Measurements from ENCODE around the gene LRRC28. TPM values are rescaled to one million over a fixed set of nuclear protein-coding genes. Genes with fewer than 3 reads are reported as not detected.

The LRRC28 gene
- 28.0 and 34.2 TPM in 2 replicates for total RNA-seq

DNA sequence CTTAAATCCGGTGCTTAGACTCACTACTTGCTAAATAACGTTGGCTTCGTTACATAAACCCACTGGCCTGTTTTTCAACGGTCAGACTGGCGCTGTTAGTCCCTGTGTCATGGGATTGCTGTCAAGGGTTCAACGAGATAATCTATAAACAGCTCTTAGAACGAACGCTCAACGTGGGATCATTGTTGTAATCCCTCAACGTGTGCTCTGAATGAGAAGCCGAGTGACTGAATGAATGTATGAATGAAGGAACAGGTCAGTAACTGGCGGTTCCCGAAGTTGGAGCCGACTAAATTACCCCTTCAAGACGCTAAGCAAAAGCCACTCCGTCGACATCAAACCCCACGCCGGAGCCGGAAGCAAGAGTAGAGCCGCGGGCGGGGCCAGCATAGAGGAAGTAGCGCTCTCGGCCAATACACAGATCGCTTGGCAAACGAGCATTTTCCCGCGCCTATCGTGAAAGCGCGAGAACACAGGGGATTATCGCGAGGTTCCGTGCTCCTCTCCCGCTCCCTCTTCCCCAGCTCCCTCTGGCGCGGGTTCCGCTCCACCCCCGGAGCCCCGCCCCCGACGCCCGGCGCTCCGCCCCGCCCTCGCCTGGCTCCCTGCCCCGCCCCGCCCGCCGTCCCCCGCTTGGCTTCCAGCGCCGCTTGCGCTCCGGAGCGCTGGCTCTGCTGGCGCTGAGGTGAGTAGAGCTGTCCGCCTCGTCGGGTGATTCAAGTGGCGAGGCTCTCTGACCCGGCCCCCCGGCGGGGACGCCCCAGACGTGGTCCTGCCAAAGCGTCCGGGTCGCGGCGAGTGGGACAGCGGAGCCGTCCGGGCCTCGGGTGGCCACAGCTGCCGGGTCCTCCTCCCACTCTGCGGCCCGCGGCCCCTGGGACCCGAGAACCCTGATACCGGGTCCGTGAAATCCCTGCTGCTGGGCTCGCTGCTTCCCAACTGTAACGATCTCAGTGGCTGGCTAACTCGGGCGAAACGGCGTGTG is at the start of gene LRRC28:
Gene LRRC28 (plus strand): TSS at position 625 of the 985 bp plus-strand sequence. CDS start 4,477 bp downstream, outside the sequence.
- TF ChIP-seq, protein P1, sequence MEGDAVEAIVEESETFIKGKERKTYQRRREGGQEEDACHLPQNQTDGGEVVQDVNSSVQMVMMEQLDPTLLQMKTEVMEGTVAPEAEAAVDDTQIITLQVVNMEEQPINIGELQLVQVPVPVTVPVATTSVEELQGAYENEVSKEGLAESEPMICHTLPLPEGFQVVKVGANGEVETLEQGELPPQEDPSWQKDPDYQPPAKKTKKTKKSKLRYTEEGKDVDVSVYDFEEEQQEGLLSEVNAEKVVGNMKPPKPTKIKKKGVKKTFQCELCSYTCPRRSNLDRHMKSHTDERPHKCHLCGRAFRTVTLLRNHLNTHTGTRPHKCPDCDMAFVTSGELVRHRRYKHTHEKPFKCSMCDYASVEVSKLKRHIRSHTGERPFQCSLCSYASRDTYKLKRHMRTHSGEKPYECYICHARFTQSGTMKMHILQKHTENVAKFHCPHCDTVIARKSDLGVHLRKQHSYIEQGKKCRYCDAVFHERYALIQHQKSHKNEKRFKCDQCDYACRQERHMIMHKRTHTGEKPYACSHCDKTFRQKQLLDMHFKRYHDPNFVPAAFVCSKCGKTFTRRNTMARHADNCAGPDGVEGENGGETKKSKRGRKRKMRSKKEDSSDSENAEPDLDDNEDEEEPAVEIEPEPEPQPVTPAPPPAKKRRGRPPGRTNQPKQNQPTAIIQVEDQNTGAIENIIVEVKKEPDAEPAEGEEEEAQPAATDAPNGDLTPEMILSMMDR (IDR thresholded peaks at IDR 0.05; ENCODE audit: insufficient read depth, low read length, poor library complexity, severe bottlenecking): no peak
- Histone ChIP-seq H3K27me3 (ENCODE audit: control insufficient read depth, insufficient read depth, low read length) (no peaks in the 10 kb centered on the region), H3K4me3 (ENCODE audit: low read depth, low read length) (peak within 1 kb of the TSS; percentile 90), H3K36me3 (ENCODE audit: control insufficient read depth, insufficient read depth, low read length) (no peaks in the 10 kb centered on the region)
- peak; percentile 88 for DNase-seq (ENCODE audit: low read depth)

- H3K36me3 ChIP-seq (ENCODE audit: control insufficient read depth, insufficient read depth, low read length): no peaks in the 10 kb centered on the region
- TF ChIP-seq, protein P1 (IDR thresholded peaks at IDR 0.05; ENCODE audit: insufficient read depth, low read length, poor library complexity, severe bottlenecking): no peak
- no peak for DNase-seq (ENCODE audit: low read depth)
- no peak overlapping the region for H3K4me3 ChIP-seq (ENCODE audit: low read depth, low read length)
- H3K27me3 ChIP-seq (ENCODE audit: control insufficient read depth, insufficient read depth, low read length): no peaks in the 10 kb centered on the region
Observed at GRCh38 chr15:99202176-99202552, 49.1 kb upstream of the LRRC28 start.

DNA sequence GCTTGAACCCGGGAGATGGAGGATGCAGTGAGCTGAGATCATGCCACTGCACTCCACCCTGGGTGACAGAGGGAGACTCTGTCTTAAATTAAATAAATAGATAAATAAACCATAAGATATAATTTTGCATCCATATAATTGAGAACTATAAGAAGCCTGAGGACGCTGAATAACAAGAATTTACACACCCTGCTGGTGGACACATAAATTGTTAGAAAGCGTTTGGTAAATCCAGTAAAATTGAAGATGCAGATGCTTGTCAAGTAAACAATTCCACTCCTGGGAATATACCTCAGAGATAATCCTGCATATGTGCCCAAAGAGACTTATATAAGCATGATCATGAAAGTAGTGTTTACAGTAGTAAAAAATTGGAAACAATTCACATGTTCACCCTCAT is 43.6 kb upstream of the LRRC28 start:
- H3K36me3 ChIP-seq (ENCODE audit: control insufficient read depth, insufficient read depth, low read length): no peaks in the 10 kb centered on the region
- TF ChIP-seq, protein P1 (IDR thresholded peaks at IDR 0.05; ENCODE audit: insufficient read depth, low read length, poor library complexity, severe bottlenecking): no peak
- no peak for DNase-seq (ENCODE audit: low read depth)
- H3K4me3 ChIP-seq (ENCODE audit: low read depth, low read length): no peak overlapping the region
- H3K27me3 ChIP-seq (ENCODE audit: control insufficient read depth, insufficient read depth, low read length): no peaks in the 10 kb centered on the region

GRCh38 chr15:99209326-99209725 is 42.0 kb upstream of the LRRC28 start:
- no peaks in the 10 kb centered on the region for H3K27me3 ChIP-seq (ENCODE audit: control insufficient read depth, insufficient read depth, low read length)
- no peak overlapping the region for H3K4me3 ChIP-seq (ENCODE audit: low read depth, low read length)
- no peak for DNase-seq (ENCODE audit: low read depth)
- H3K36me3 ChIP-seq (ENCODE audit: control insufficient read depth, insufficient read depth, low read length): no peaks in the 10 kb centered on the region
- TF ChIP-seq, protein P1 (IDR thresholded peaks at IDR 0.05; ENCODE audit: insufficient read depth, low read length, poor library complexity, severe bottlenecking): no peak

GRCh38 chr15:99210334-99210733 is 40.9 kb upstream of the LRRC28 start:
- no peaks in the 10 kb centered on the region for H3K27me3 ChIP-seq (ENCODE audit: control insufficient read depth, insufficient read depth, low read length)
- H3K4me3 ChIP-seq (ENCODE audit: low read depth, low read length): no peak overlapping the region
- TF ChIP-seq, protein P1 (IDR thresholded peaks at IDR 0.05; ENCODE audit: insufficient read depth, low read length, poor library complexity, severe bottlenecking): no peak
- no peaks in the 10 kb centered on the region for H3K36me3 ChIP-seq (ENCODE audit: control insufficient read depth, insufficient read depth, low read length)
- no peak for DNase-seq (ENCODE audit: low read depth)
